ENCODE data around the gene RBBP6. TPM values are rescaled to one million over a fixed set of nuclear protein-coding genes. Genes with fewer than 3 reads are reported as not detected.

Gene RBBP6
- total and polyA plus RNA-seq, 4 donors: 25.1 to 93.3 (median 37.0) TPM

DNA sequence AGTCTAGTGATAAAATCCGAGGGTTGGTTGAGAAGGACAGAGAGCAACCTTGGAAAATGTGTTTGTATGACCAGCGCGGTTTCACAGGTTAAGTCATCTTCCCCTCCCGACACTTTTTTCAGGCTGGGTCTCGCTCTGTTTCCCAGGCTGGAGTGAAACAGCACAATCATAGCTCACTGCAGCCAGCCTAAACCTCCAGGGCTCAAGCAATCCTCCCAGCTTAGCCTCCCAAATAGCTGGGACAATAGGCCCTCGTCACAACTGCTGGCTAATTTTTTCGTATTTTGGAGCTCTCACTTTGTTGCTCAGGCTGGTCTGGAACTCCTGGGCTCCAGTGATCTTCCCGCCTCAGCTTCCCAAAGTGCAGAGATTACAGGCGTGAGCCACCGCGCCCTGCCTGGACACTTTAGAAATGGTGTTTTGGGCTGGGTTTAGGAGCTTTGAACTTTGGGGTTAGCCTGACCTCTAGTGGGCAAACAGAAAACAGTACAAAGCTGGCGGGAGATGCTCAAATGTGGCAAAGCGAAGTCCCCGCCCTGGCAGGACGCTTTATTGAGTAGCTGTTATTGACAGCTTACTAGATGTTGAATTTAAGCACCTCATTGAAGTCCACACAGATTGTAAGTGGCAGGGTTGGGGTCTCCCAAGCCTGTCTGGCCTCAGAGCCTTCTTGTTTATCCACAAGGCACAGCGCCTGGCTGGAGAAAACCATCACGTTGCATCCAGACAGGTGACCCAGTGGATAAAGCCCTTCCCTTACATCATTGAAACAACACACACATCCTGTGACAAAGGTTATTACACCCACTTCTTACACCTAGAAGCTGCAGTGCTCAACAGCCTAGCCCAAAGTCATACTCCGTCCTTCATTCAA is 34.7 kb upstream of the RBBP6 start:
- Histone ChIP-seq H3K4me1 (ENCODE audit: control insufficient read depth in 5 of 5, insufficient read depth in 5 of 5, low read length in 5 of 5) (no peaks in the 10 kb centered on the region), H3K27me3 (ENCODE audit: control insufficient read depth in 3 of 3, insufficient read depth in 3 of 3, low read length in 2 of 3) (peaks cover 0 to 4% (median 4%) of the 10 kb centered on the region in 3 donors), H3K9ac (ENCODE audit: insufficient read depth in 1 of 2, low read length in 2 of 2) (no peak overlapping the region), H3K4me3 (no peak overlapping the region), H3K36me3 (ENCODE audit: control insufficient read depth in 4 of 4, insufficient read depth in 4 of 4, low read length in 4 of 4) (no peaks in the 10 kb centered on the region), H3K27ac (ENCODE audit: low read depth in 1 of 2, low read length in 1 of 2) (no peak overlapping the region), H3K9me3 (ENCODE audit: control insufficient read depth in 4 of 4, insufficient read depth in 3 of 4, low read length in 3 of 4) (no peaks in the 10 kb centered on the region)
- peak; percentile 57 to 78 (median 73) for DNase-seq
- TF ChIP-seq, protein P1, sequence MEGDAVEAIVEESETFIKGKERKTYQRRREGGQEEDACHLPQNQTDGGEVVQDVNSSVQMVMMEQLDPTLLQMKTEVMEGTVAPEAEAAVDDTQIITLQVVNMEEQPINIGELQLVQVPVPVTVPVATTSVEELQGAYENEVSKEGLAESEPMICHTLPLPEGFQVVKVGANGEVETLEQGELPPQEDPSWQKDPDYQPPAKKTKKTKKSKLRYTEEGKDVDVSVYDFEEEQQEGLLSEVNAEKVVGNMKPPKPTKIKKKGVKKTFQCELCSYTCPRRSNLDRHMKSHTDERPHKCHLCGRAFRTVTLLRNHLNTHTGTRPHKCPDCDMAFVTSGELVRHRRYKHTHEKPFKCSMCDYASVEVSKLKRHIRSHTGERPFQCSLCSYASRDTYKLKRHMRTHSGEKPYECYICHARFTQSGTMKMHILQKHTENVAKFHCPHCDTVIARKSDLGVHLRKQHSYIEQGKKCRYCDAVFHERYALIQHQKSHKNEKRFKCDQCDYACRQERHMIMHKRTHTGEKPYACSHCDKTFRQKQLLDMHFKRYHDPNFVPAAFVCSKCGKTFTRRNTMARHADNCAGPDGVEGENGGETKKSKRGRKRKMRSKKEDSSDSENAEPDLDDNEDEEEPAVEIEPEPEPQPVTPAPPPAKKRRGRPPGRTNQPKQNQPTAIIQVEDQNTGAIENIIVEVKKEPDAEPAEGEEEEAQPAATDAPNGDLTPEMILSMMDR (IDR thresholded peaks at IDR 0.05; ENCODE audit: control extremely low read depth, extremely low read depth): peak; percentile 74
- ATAC-seq (ENCODE audit: insufficient read depth, low FRiP score): peak; percentile 69
- 43 to 45% methylated on average over 18 of the region's 18 CpGs for WGBS, 2 donors

DNA sequence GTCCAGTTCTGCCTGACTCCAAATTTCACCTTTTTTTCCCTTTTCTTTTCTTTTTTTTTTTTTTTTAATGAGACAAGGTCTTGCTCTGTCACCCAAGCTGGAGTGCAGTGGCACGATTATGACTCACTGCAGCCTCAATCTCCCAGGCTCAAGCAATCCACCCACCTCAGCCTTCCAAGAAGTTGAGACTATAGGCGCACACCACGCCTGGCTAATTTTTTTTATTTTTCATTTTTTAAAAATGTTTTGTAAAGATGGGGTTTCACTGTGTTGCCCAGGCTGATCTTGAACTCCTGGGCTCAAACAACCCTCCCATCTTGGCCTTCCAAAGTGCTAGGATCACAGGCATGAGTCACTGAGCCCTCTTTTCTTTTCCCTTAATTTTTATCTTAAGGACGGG is 33.4 kb upstream of the RBBP6 start:
- no peak for ATAC-seq (ENCODE audit: insufficient read depth, low FRiP score)
- Histone ChIP-seq H3K4me3 (no peak overlapping the region), H3K9me3 (ENCODE audit: control insufficient read depth in 4 of 4, insufficient read depth in 3 of 4, low read length in 3 of 4) (no peaks in the 10 kb centered on the region), H3K9ac (ENCODE audit: insufficient read depth in 1 of 2, low read length in 2 of 2) (no peak overlapping the region), H3K4me1 (ENCODE audit: control insufficient read depth in 5 of 5, insufficient read depth in 5 of 5, low read length in 5 of 5) (no peaks in the 10 kb centered on the region), H3K36me3 (ENCODE audit: control insufficient read depth in 4 of 4, insufficient read depth in 4 of 4, low read length in 4 of 4) (no peaks in the 10 kb centered on the region), H3K27me3 (ENCODE audit: control insufficient read depth in 3 of 3, insufficient read depth in 3 of 3, low read length in 2 of 3) (peaks cover 0 to 4% (median 4%) of the 10 kb centered on the region in 3 donors), H3K27ac (ENCODE audit: low read depth in 1 of 2, low read length in 1 of 2) (no peak overlapping the region)
- DNase-seq: no peak
- whole genome bisulfite sequencing, 2 donors: 76 to 88% methylated on average over 4 of the region's 4 CpGs
- TF ChIP-seq, protein P1 (IDR thresholded peaks at IDR 0.05; ENCODE audit: control extremely low read depth, extremely low read depth): no peak

DNA sequence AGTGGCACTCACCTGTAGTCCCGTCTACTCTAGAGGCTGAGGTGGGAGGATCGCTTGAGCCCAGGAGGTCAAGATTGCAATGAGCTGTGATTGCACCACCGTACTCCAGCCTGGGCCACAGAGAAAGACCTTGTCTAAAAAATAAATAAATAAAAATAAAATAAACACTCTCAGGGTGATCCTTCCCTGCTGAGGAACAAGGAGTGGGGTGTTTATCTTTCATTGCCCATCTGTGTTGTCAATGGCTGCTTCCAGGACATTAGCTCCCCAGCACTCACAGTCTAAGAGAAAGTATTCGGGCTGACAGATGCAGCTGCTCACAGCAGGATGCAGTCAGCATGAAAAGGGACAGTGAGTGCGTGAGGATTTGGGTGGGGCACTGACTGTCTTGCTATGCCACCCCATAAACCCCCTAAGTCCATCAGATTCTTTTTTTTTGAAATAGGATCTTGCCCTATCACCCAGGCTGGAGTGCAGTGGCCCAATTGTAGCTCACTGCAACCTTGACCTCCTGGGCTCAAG is 31.3 kb upstream of the RBBP6 start:
- no peaks in the 10 kb centered on the region for H3K9me3 ChIP-seq (ENCODE audit: control insufficient read depth in 4 of 4, insufficient read depth in 3 of 4, low read length in 3 of 4)
- H3K4me3 ChIP-seq: no peak overlapping the region
- DNase-seq: no peak
- ATAC-seq (ENCODE audit: insufficient read depth, low FRiP score): no peak
- H3K27ac ChIP-seq (ENCODE audit: low read depth in 1 of 2, low read length in 1 of 2): no peak overlapping the region
- peaks cover 0 to 4% (median under 1%) of the 10 kb centered on the region in 3 donors for H3K27me3 ChIP-seq (ENCODE audit: control insufficient read depth in 3 of 3, insufficient read depth in 3 of 3, low read length in 2 of 3)
- no peaks in the 10 kb centered on the region for H3K4me1 ChIP-seq (ENCODE audit: control insufficient read depth in 5 of 5, insufficient read depth in 5 of 5, low read length in 5 of 5)
- H3K36me3 ChIP-seq (ENCODE audit: control insufficient read depth in 4 of 4, insufficient read depth in 4 of 4, low read length in 4 of 4): no peaks in the 10 kb centered on the region
- WGBS, 2 donors: 75 to 85% methylated on average over 5 of the region's 5 CpGs
- TF ChIP-seq, protein P1 (IDR thresholded peaks at IDR 0.05; ENCODE audit: control extremely low read depth, extremely low read depth): no peak
- no peak overlapping the region for H3K9ac ChIP-seq (ENCODE audit: insufficient read depth in 1 of 2, low read length in 2 of 2)

Data from lung (tissue), 12 donors.